ENCODE measurements around the gene TPD52L2.

The TPD52L2 gene

GRCh38 chr20:63930971-63931553, 66.0 kb downstream of the TPD52L2 start:
- Histone ChIP-seq H2BK5ac (ENCODE audit: low read length) (no peak overlapping the region), H4K5ac (ENCODE audit: low read length) (no peak overlapping the region), H3K4ac (ENCODE audit: low read depth, low read length) (no peak overlapping the region), H3K9ac (ENCODE audit: low read length) (no peak overlapping the region), H2BK15ac (replicated peaks; ENCODE audit: low read depth) (no peak overlapping the region), H3K18ac (ENCODE audit: low read length) (no peak overlapping the region), H3K27me3 (ENCODE audit: insufficient read depth, low read length, poor library complexity) (no peaks in the 10 kb centered on the region), H2BK120ac (ENCODE audit: low read depth, low read length) (no peak overlapping the region), H3K36me3 (ENCODE audit: control insufficient read depth, insufficient read depth, low read length) (peaks cover 7% of the 10 kb centered on the region), H3K79me2 (ENCODE audit: control insufficient read depth, insufficient read depth, low read length) (peaks cover 4% of the 10 kb centered on the region), H3K79me1 (ENCODE audit: low read length) (peaks cover 6% of the 10 kb centered on the region), H3K4me1 (ENCODE audit: control insufficient read depth, low read depth, low read length) (peaks cover 7% of the 10 kb centered on the region), H3K4me3 (ENCODE audit: low read length) (no peak overlapping the region), H3K27ac (ENCODE audit: low read depth, low read length) (no peak overlapping the region), H3K56ac (ENCODE audit: low read length) (no peak overlapping the region), H3K4me2 (ENCODE audit: low read length) (no peak overlapping the region), H2AK5ac (ENCODE audit: low read length) (no peak overlapping the region), H3K23ac (ENCODE audit: low read length) (no peak overlapping the region), H4K8ac (ENCODE audit: low read depth, low read length) (no peak overlapping the region)
- DNase-seq, result no peak
- no CpG with 5 or more reads among the region's 37 CpGs for WGBS (ENCODE audit: extremely low coverage, insufficient coverage, low lambda C conversion rate)

GRCh38 chr20:63931735-63932134, 66.7 kb downstream of the TPD52L2 start:
- no peak for DNase-seq
- Histone ChIP-seq H3K79me1 (ENCODE audit: low read length) (peaks cover 3% of the 10 kb centered on the region), H3K23ac (ENCODE audit: low read length) (no peak overlapping the region), H3K4me1 (ENCODE audit: control insufficient read depth, low read depth, low read length) (peaks cover 3% of the 10 kb centered on the region), H2BK5ac (ENCODE audit: low read length) (no peak overlapping the region), H3K4ac (ENCODE audit: low read depth, low read length) (no peak overlapping the region), H4K5ac (ENCODE audit: low read length) (no peak overlapping the region), H3K4me2 (ENCODE audit: low read length) (no peak overlapping the region), H4K8ac (ENCODE audit: low read depth, low read length) (no peak overlapping the region), H2AK5ac (ENCODE audit: low read length) (no peak overlapping the region), H3K27ac (ENCODE audit: low read depth, low read length) (no peak overlapping the region), H3K56ac (ENCODE audit: low read length) (no peak overlapping the region), H3K36me3 (ENCODE audit: control insufficient read depth, insufficient read depth, low read length) (peaks cover 7% of the 10 kb centered on the region), H3K4me3 (ENCODE audit: low read length) (no peak overlapping the region), H3K9ac (ENCODE audit: low read length) (no peak overlapping the region), H2BK120ac (ENCODE audit: low read depth, low read length) (no peak overlapping the region), H2BK15ac (replicated peaks; ENCODE audit: low read depth) (no peak overlapping the region), H3K79me2 (ENCODE audit: control insufficient read depth, insufficient read depth, low read length) (peaks cover 2% of the 10 kb centered on the region), H3K18ac (ENCODE audit: low read length) (no peak overlapping the region), H3K27me3 (ENCODE audit: insufficient read depth, low read length, poor library complexity) (no peaks in the 10 kb centered on the region)
- whole genome bisulfite sequencing (ENCODE audit: extremely low coverage, insufficient coverage, low lambda C conversion rate), result no CpG with 5 or more reads among the region's 19 CpGs

GRCh38 chr20:63932606-63933160, 67.6 kb downstream of the TPD52L2 start:
- Histone ChIP-seq H3K36me3 (ENCODE audit: control insufficient read depth, insufficient read depth, low read length) (peaks cover 7% of the 10 kb centered on the region), H3K9ac (ENCODE audit: low read length) (no peak overlapping the region), H4K5ac (ENCODE audit: low read length) (no peak overlapping the region), H3K27me3 (ENCODE audit: insufficient read depth, low read length, poor library complexity) (no peaks in the 10 kb centered on the region), H3K18ac (ENCODE audit: low read length) (no peak overlapping the region), H3K4me3 (ENCODE audit: low read length) (no peak overlapping the region), H3K4me2 (ENCODE audit: low read length) (no peak overlapping the region), H3K23ac (ENCODE audit: low read length) (no peak overlapping the region), H3K56ac (ENCODE audit: low read length) (no peak overlapping the region), H4K8ac (ENCODE audit: low read depth, low read length) (no peak overlapping the region), H2BK5ac (ENCODE audit: low read length) (no peak overlapping the region), H3K79me1 (ENCODE audit: low read length) (no peaks in the 10 kb centered on the region), H3K27ac (ENCODE audit: low read depth, low read length) (no peak overlapping the region), H2BK15ac (replicated peaks; ENCODE audit: low read depth) (no peak overlapping the region), H2BK120ac (ENCODE audit: low read depth, low read length) (no peak overlapping the region), H3K4ac (ENCODE audit: low read depth, low read length) (no peak overlapping the region), H2AK5ac (ENCODE audit: low read length) (no peak overlapping the region), H3K79me2 (ENCODE audit: control insufficient read depth, insufficient read depth, low read length) (no peaks in the 10 kb centered on the region), H3K4me1 (ENCODE audit: control insufficient read depth, low read depth, low read length) (no peaks in the 10 kb centered on the region)
- no CpG with 5 or more reads among the region's 17 CpGs for WGBS (ENCODE audit: extremely low coverage, insufficient coverage, low lambda C conversion rate)
- DNase-seq, result peak; percentile 39

GRCh38 chr20:63933646-63934045, 68.6 kb downstream of the TPD52L2 start:
- H2BK120ac ChIP-seq (ENCODE audit: low read depth, low read length), result no peak overlapping the region
- DNase-seq, result no peak
- no peak overlapping the region for H2AK5ac ChIP-seq (ENCODE audit: low read length)
- no peak overlapping the region for H2BK15ac ChIP-seq (replicated peaks; ENCODE audit: low read depth)
- H3K79me2 ChIP-seq (ENCODE audit: control insufficient read depth, insufficient read depth, low read length), result no peaks in the 10 kb centered on the region
- no peaks in the 10 kb centered on the region for H3K4me1 ChIP-seq (ENCODE audit: control insufficient read depth, low read depth, low read length)
- H4K5ac ChIP-seq (ENCODE audit: low read length), result no peak overlapping the region
- no peaks in the 10 kb centered on the region for H3K79me1 ChIP-seq (ENCODE audit: low read length)
- H4K8ac ChIP-seq (ENCODE audit: low read depth, low read length), result no peak overlapping the region
- no peak overlapping the region for H2BK5ac ChIP-seq (ENCODE audit: low read length)
- H3K4ac ChIP-seq (ENCODE audit: low read depth, low read length), result no peak overlapping the region
- no peak overlapping the region for H3K56ac ChIP-seq (ENCODE audit: low read length)
- no CpG with 5 or more reads among the region's 5 CpGs for WGBS (ENCODE audit: extremely low coverage, insufficient coverage, low lambda C conversion rate)
- peaks cover 4% of the 10 kb centered on the region for H3K36me3 ChIP-seq (ENCODE audit: control insufficient read depth, insufficient read depth, low read length)
- no peaks in the 10 kb centered on the region for H3K27me3 ChIP-seq (ENCODE audit: insufficient read depth, low read length, poor library complexity)
- no peak overlapping the region for H3K4me2 ChIP-seq (ENCODE audit: low read length)
- no peak overlapping the region for H3K27ac ChIP-seq (ENCODE audit: low read depth, low read length)
- H3K23ac ChIP-seq (ENCODE audit: low read length), result no peak overlapping the region
- no peak overlapping the region for H3K18ac ChIP-seq (ENCODE audit: low read length)
- no peak overlapping the region for H3K4me3 ChIP-seq (ENCODE audit: low read length)
- no peak overlapping the region for H3K9ac ChIP-seq (ENCODE audit: low read length)

- Histone ChIP-seq H4K5ac (ENCODE audit: low read length) (no peak overlapping the region), H3K4ac (ENCODE audit: low read depth, low read length) (no peak overlapping the region), H3K79me1 (ENCODE audit: low read length) (no peaks in the 10 kb centered on the region), H3K56ac (ENCODE audit: low read length) (no peak overlapping the region), H3K23ac (ENCODE audit: low read length) (no peak overlapping the region), H3K79me2 (ENCODE audit: control insufficient read depth, insufficient read depth, low read length) (no peaks in the 10 kb centered on the region), H3K4me1 (ENCODE audit: control insufficient read depth, low read depth, low read length) (no peaks in the 10 kb centered on the region), H3K27ac (ENCODE audit: low read depth, low read length) (no peak overlapping the region), H2BK5ac (ENCODE audit: low read length) (no peak overlapping the region), H2BK15ac (replicated peaks; ENCODE audit: low read depth) (no peak overlapping the region), H3K4me3 (ENCODE audit: low read length) (no peak overlapping the region), H3K4me2 (ENCODE audit: low read length) (no peak overlapping the region), H2AK5ac (ENCODE audit: low read length) (no peak overlapping the region), H2BK120ac (ENCODE audit: low read depth, low read length) (no peak overlapping the region), H3K27me3 (ENCODE audit: insufficient read depth, low read length, poor library complexity) (no peaks in the 10 kb centered on the region), H4K8ac (ENCODE audit: low read depth, low read length) (no peak overlapping the region), H3K36me3 (ENCODE audit: control insufficient read depth, insufficient read depth, low read length) (no peaks in the 10 kb centered on the region), H3K9ac (ENCODE audit: low read length) (no peak overlapping the region), H3K18ac (ENCODE audit: low read length) (no peak overlapping the region)
- whole genome bisulfite sequencing (ENCODE audit: extremely low coverage, insufficient coverage, low lambda C conversion rate), result no CpG with 5 or more reads among the region's 37 CpGs
- DNase-seq, result peak; percentile 30
Measured at GRCh38 chr20:63934271-63935068, 69.4 kb downstream of the TPD52L2 start.

Data from mesendoderm (in vitro differentiated cells).